Keratinocyte (primary cell): Measurements from ENCODE around the gene GH2. TPM values are rescaled to one million over a fixed set of nuclear protein-coding genes. Genes with fewer than 3 reads are reported as not detected.

ENCODE experiments used
- DNase-seq: peaks from one replicate; pipeline ENCODE4 v3.0.0-alpha.2; 2011; ENCODE audit warnings: low read depth, missing footprints, low spot score
- FAIRE-seq: peaks from 2 replicates; lab custom pipeline; 2011; peaks lifted over from hg19 to GRCh38; lab: Jason Lieb, UNC
- H2AFZ ChIP-seq: 2 replicates; pipeline ENCODE4 v1.6.0; 2012; ENCODE audit warnings: low read length, control low read depth, inconsistent platforms; ENCODE audit not compliant: control insufficient read depth
- H3K27ac ChIP-seq: 2 replicates; pipeline ENCODE4 v1.5.1; 2011; ENCODE audit warnings: low read length; ENCODE audit not compliant: control insufficient read depth, insufficient read depth
- H3K27me3 ChIP-seq: 3 replicates; pipeline ENCODE4 v1.6.0; 2011; ENCODE audit warnings: low read length; ENCODE audit not compliant: control insufficient read depth, insufficient read depth; ENCODE audit errors: extremely low read depth
- H3K36me3 ChIP-seq, 2 experiments: 2 replicates in 1 of 2; 3 replicates in 1 of 2; pipeline ENCODE4 v1.5.1; 2011; ENCODE audit warnings: low read length in 2 of 2, mild to moderate bottlenecking in 1 of 2; ENCODE audit not compliant: control insufficient read depth in 2 of 2, insufficient read depth in 2 of 2; ENCODE audit errors: extremely low read depth in 1 of 2
- H3K4me1 ChIP-seq: 3 replicates; pipeline ENCODE4 v1.5.1; 2011; ENCODE audit warnings: low read length; ENCODE audit not compliant: control insufficient read depth, insufficient read depth; ENCODE audit errors: extremely low read depth
- H3K4me2 ChIP-seq: 3 replicates; pipeline ENCODE4 v1.6.0; 2011; ENCODE audit warnings: low read depth, low read length; ENCODE audit not compliant: control insufficient read depth, insufficient read depth; ENCODE audit errors: extremely low read depth
- H3K4me3 ChIP-seq, 3 experiments: fragments of 200-600 bp in 1 of 3; sonication (generic) in 1 of 3; 2 replicates in 2 of 3; 3 replicates in 1 of 3; pipeline ENCODE4 v1.5.1; 2011 to 2016; ENCODE audit warnings: low read length in 3 of 3, mild to moderate bottlenecking in 3 of 3, control low read depth in 2 of 3, inconsistent platforms in 1 of 3, low read depth in 1 of 3, mixed read lengths in 1 of 3, mixed run types in 1 of 3, moderate library complexity in 1 of 3; ENCODE audit not compliant: control insufficient read depth in 2 of 3, insufficient read depth in 2 of 3; ENCODE audit errors: extremely low read depth in 1 of 3
- H3K79me2 ChIP-seq: 2 replicates; pipeline ENCODE4 v1.6.0; 2012; ENCODE audit warnings: low read length; ENCODE audit not compliant: control insufficient read depth, insufficient read depth
- H3K9ac ChIP-seq: 3 replicates; pipeline ENCODE4 v1.6.0; 2011; ENCODE audit warnings: low read length; ENCODE audit not compliant: control insufficient read depth, insufficient read depth; ENCODE audit errors: extremely low read depth
- H3K9me1 ChIP-seq: 3 replicates; pipeline ENCODE4 v1.6.0; 2011; ENCODE audit warnings: low read length; ENCODE audit not compliant: control insufficient read depth, insufficient read depth; ENCODE audit errors: extremely low read depth
- H3K9me3 ChIP-seq: 2 replicates; pipeline ENCODE4 v1.5.1; 2012; ENCODE audit warnings: low read depth, low read length; ENCODE audit not compliant: control insufficient read depth
- H4K20me1 ChIP-seq: 3 replicates; pipeline ENCODE4 v1.6.0; 2011; ENCODE audit warnings: low read length; ENCODE audit not compliant: control insufficient read depth, insufficient read depth; ENCODE audit errors: extremely low read depth
- EZH2 ChIP-seq: IDR thresholded peaks from one replicate; pipeline ENCODE4 v1.6.1; 2012; ENCODE audit warnings: inconsistent platforms, mild to moderate bottlenecking, low read length, moderate library complexity
- dilution Hi-C: fragments of 300-500 bp; cut with MboI; formaldehyde crosslinking; loops from one replicate; pipeline ENCODE4 v1.7.0; 2020; ENCODE audit warnings: low sequenced_read_pairs; ENCODE audit not compliant: extremely low pct_ligation_motif_present
- polyA plus RNA-seq, 5 experiments: library from polyadenylated mRNA; depleted of rRNA in 3 of 5; stranded (reverse) in 3 of 5; stranded (forward) in 1 of 5; unstranded in 1 of 5; fragments of >200 nt; gene quantifications; 1 replicate in 1 of 5; 2 replicates in 3 of 5; 3 replicates in 1 of 5; pipeline versions ENCODE4 v1.2.1 to v1.2.3, GENCODE V29; 2011 to 2012; ENCODE audit warnings: missing spikeins in 2 of 5, low read depth in 1 of 5, low replicate concordance in 1 of 5
- TF ChIP-seq, protein P1 (sequence below), 3 experiments: IDR thresholded peaks in 1 of 3; conservative IDR thresholded peaks in 1 of 3; optimal IDR thresholded peaks in 1 of 3; 2 replicates in 2 of 3; 3 replicates in 1 of 3; pipeline versions ENCODE3 to v1.5.1; 2011; ENCODE audit warnings: low read length in 3 of 3, mild to moderate bottlenecking in 3 of 3, moderate library complexity in 2 of 3, control low read depth in 1 of 3, inconsistent platforms in 1 of 3; ENCODE audit not compliant: insufficient read depth in 2 of 3; ENCODE audit errors: extremely low read depth in 1 of 3

GH2 gene
- polyA plus RNA-seq, 1 donor (not counting 4 experiments of a cell fraction or from before 2014, with no cell fraction given): not detected

DNA sequence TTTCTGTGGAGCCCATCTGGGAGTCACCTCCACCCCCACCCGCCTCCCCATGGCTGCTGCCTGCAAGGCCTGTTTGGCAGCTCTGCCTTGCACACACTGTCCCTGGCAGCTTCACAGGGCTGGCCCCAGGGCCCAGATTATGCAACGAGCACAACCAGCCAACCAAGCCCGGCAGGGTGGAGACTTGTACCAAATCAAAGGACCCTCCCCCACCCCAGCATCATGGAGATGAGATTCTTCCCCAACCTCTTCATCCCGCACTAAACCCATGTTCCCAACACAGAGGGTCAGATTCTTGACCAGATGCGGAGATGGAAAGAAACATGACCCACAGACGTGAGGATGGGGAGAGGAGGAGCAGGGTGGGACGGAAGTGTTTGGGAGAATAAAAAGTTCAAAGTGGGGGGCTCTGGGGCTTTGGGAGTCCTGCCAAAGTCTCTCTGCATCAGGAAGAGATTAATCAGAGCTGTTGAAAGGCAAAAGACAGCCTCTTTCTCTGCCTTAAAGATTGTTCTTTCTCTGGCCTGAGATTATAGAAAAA lies 43.0 kb downstream of the GH2 start:
- no peak for FAIRE-seq
- H3K4me2 ChIP-seq: peak overlapping the region; percentile 67

DNA sequence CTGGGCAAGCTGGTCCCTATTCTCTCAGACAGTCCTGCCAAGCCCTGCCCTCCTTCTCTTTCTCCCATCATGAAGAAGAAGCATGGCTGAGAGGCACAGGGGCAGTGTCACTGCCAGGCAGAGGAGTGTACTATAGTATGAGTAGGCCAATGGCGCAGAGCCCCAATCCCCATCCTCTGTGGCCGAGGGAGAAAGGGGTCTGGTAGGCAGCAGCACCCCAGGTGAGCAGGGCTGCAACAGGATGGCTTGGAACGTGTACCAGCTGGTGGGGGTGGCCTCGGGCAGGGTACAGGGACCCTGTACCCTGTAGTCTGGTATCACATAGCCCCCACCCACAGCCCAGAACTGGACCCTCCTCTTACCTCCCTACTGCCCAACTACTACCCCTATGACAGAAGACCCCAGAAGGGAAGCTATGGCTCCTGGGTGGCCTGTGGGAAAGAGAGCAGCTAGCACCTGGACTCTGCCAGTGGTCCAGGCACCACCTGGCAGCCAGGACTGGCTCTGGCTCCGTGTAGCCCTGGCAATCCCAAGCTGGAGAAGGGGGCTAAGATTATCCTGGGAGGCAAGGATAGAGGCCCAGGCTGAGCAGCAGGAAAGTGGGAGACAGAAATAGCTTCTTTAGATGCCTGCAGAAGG lies 43.7 kb downstream of the GH2 start:
- Histone ChIP-seq H2AFZ (no peak overlapping the region), H3K36me3 (peaks cover 23 to 35% of the 10 kb centered on the region in 2 experiments), H3K9ac (peak overlapping the region; percentile 16), H3K79me2 (peaks cover 55% of the 10 kb centered on the region), H3K9me3 (no peaks in the 10 kb centered on the region), H3K4me1 (peaks cover 49% of the 10 kb centered on the region), H3K9me1 (peaks cover 2% of the 10 kb centered on the region), H3K27ac (no peak overlapping the region), H3K4me3 (no peak overlapping the region), H3K27me3 (no peaks in the 10 kb centered on the region), H4K20me1 (peaks cover 11% of the 10 kb centered on the region), H3K4me2 (peak overlapping the region; percentile 67)
- dilution Hi-C loops: no loop called here
- TF ChIP-seq, protein P1, sequence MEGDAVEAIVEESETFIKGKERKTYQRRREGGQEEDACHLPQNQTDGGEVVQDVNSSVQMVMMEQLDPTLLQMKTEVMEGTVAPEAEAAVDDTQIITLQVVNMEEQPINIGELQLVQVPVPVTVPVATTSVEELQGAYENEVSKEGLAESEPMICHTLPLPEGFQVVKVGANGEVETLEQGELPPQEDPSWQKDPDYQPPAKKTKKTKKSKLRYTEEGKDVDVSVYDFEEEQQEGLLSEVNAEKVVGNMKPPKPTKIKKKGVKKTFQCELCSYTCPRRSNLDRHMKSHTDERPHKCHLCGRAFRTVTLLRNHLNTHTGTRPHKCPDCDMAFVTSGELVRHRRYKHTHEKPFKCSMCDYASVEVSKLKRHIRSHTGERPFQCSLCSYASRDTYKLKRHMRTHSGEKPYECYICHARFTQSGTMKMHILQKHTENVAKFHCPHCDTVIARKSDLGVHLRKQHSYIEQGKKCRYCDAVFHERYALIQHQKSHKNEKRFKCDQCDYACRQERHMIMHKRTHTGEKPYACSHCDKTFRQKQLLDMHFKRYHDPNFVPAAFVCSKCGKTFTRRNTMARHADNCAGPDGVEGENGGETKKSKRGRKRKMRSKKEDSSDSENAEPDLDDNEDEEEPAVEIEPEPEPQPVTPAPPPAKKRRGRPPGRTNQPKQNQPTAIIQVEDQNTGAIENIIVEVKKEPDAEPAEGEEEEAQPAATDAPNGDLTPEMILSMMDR (optimal IDR thresholded peaks at IDR 0.05 in 1 of 3, IDR thresholded peaks at IDR 0.05 in 1 of 3, conservative IDR thresholded peaks at IDR 0.05 in 1 of 3; ENCODE audit: extremely low read depth in 1 of 3, insufficient read depth in 2 of 3, low read length in 3 of 3): no peak
- no peak for TF ChIP-seq EZH2
- DNase-seq (no peak), FAIRE-seq (no peak)

More for the DNA sequence above, 43.0 kb downstream of the GH2 start:
- Histone ChIP-seq H3K4me1 (peaks cover 52% of the 10 kb centered on the region), H2AFZ (no peak overlapping the region), H3K27me3 (no peaks in the 10 kb centered on the region), H4K20me1 (peaks cover 11% of the 10 kb centered on the region), H3K27ac (peak overlapping the region; percentile 13), H3K9me1 (peaks cover 2% of the 10 kb centered on the region), H3K9ac (no peak overlapping the region), H3K36me3 (peaks cover 17 to 29% of the 10 kb centered on the region in 2 experiments), H3K4me3 (peak overlapping the region in 1 of 3 experiments; percentile 11), H3K9me3 (no peaks in the 10 kb centered on the region), H3K79me2 (peaks cover 55% of the 10 kb centered on the region)
- TF ChIP-seq, protein P1 (optimal IDR thresholded peaks at IDR 0.05 in 1 of 3, IDR thresholded peaks at IDR 0.05 in 1 of 3, conservative IDR thresholded peaks at IDR 0.05 in 1 of 3; ENCODE audit: extremely low read depth in 1 of 3, insufficient read depth in 2 of 3, low read length in 3 of 3): no peak
- TF ChIP-seq EZH2: no peak
- peak; percentile 33 for DNase-seq
- dilution Hi-C loops: no loop called here
